Smooth muscle cell (in vitro differentiated cells): ENCODE measurements around the gene RASIP1. TPM values are rescaled to one million over a fixed set of nuclear protein-coding genes. Genes with fewer than 3 reads are reported as not detected.

Experiments
- DNase-seq: peaks from one replicate; lab custom pipeline; 2025; ENCODE audit not compliant: unreplicated experiment; lab: John Stamatoyannopoulos, UW
- H2AFZ ChIP-seq: fragments of 200-600 bp; sonication (generic); 2 replicates; pipeline ENCODE4 v1.6.0; 2016; ENCODE audit warnings: antibody characterized with exemption, low read depth, mild to moderate bottlenecking
- H3F3A ChIP-seq: fragments of 200-600 bp; sonication (generic); 2 replicates; pipeline ENCODE4 v1.6.0; 2017; ENCODE audit warnings: antibody characterized with exemption, low read depth
- H3K27ac ChIP-seq: fragments of 200-600 bp; sonication (generic); 2 replicates; pipeline ENCODE4 v1.5.1; 2016; ENCODE audit warnings: low read depth, mild to moderate bottlenecking
- H3K27me3 ChIP-seq: fragments of 200-600 bp; sonication (generic); 2 replicates; pipeline ENCODE4 v1.6.1; 2016; ENCODE audit warnings: low read depth, mild to moderate bottlenecking
- H3K36me3 ChIP-seq: fragments of 200-600 bp; sonication (generic); 2 replicates; pipeline ENCODE4 v1.5.1; 2016; ENCODE audit warnings: low read depth
- H3K4me1 ChIP-seq: fragments of 200-600 bp; sonication (generic); 2 replicates; pipeline ENCODE4 v1.5.1; 2016; ENCODE audit warnings: low read depth
- H3K4me2 ChIP-seq: fragments of 200-600 bp; sonication (generic); 2 replicates; pipeline ENCODE4 v1.6.0; 2016; ENCODE audit warnings: mild to moderate bottlenecking
- H3K4me3 ChIP-seq: fragments of 200-600 bp; sonication (generic); 2 replicates; pipeline ENCODE4 v1.5.1; 2016; ENCODE audit warnings: mild to moderate bottlenecking
- H3K79me2 ChIP-seq: fragments of 200-600 bp; sonication (generic); 2 replicates; pipeline ENCODE4 v1.6.0; 2016; ENCODE audit warnings: low read depth, mild to moderate bottlenecking
- H3K9ac ChIP-seq: fragments of 200-600 bp; sonication (generic); 2 replicates; pipeline ENCODE4 v1.6.0; 2016; ENCODE audit warnings: low read depth
- H3K9me3 ChIP-seq: fragments of 200-600 bp; sonication (generic); replicated peaks from 2 replicates; pipeline ENCODE4 v1.5.1; 2016; ENCODE audit warnings: low read depth
- H4K20me1 ChIP-seq: fragments of 200-600 bp; sonication (generic); 2 replicates; pipeline ENCODE4 v1.6.0; 2016; ENCODE audit warnings: low read depth
- CTCF ChIP-seq: fragments of 200-600 bp; sonication (generic); IDR thresholded peaks from 2 replicates; pipeline ENCODE4 v1.5.1; 2017; ENCODE audit warnings: borderline replicate concordance, mild to moderate bottlenecking, antibody characterized with exemption; ENCODE audit not compliant: insufficient read depth, poor library complexity, severe bottlenecking
- WGBS: methylation state at CpG from one replicate; pipeline ENCODE4 v1.1.7; 2016; ENCODE audit warnings: low lambda C conversion rate; 5-methylcytosine and 5-hydroxymethylcytosine counted together
- polyA plus RNA-seq: library from polyadenylated mRNA; unstranded; fragments of >200 nt; fragmentation: Nextera tagmentation; extraction: Ambion mirVana; gene quantifications from 2 replicates; pipeline ENCODE4 v1.2.1, GENCODE V29; 2016
- total RNA-seq: library from RNA; depleted of rRNA; stranded (reverse); fragments of >200 nt; gene quantifications from 2 replicates; pipeline ENCODE4 v1.2.3, GENCODE V29; 2014

The RASIP1 gene
- total and polyA plus RNA-seq, 2 experiments from 2014 or later, result 0.81 to 3.5 TPM

GRCh38 chr19:48676487-48676886, 63.9 kb downstream of the RASIP1 start:
- Histone ChIP-seq H3K9ac (no peak overlapping the region), H3K36me3 (no peaks in the 10 kb centered on the region), H3K9me3 (no peaks in the 10 kb centered on the region), H3K4me1 (peaks cover 7% of the 10 kb centered on the region), H4K20me1 (peaks cover 5% of the 10 kb centered on the region), H3F3A (no peaks in the 10 kb centered on the region), H3K27me3 (no peaks in the 10 kb centered on the region), H3K4me3 (no peak overlapping the region), H3K79me2 (no peaks in the 10 kb centered on the region), H2AFZ (no peak overlapping the region), H3K27ac (no peak overlapping the region), H3K4me2 (no peak overlapping the region)
- DNase-seq, result no peak
- WGBS, result 89% methylated on average over 16 of the region's 17 CpGs
- no peak for TF ChIP-seq CTCF

- Histone ChIP-seq H4K20me1 (no peaks in the 10 kb centered on the region), H3K4me1 (peaks cover 7% of the 10 kb centered on the region), H3K4me2 (peak overlapping the region; percentile 27), H3K27me3 (no peaks in the 10 kb centered on the region), H2AFZ (no peak overlapping the region), H3K36me3 (no peaks in the 10 kb centered on the region), H3K4me3 (no peak overlapping the region), H3F3A (no peaks in the 10 kb centered on the region), H3K9ac (no peak overlapping the region), H3K79me2 (no peaks in the 10 kb centered on the region), H3K27ac (no peak overlapping the region), H3K9me3 (no peaks in the 10 kb centered on the region)
- DNase-seq, result peak; percentile 36
- TF ChIP-seq CTCF, result peak; percentile 79
- 39% methylated on average over 28 of the region's 28 CpGs for WGBS
These were observed 65.2 kb downstream of the RASIP1 start for GRCh38 chr19:48674921-48675824.

DNA sequence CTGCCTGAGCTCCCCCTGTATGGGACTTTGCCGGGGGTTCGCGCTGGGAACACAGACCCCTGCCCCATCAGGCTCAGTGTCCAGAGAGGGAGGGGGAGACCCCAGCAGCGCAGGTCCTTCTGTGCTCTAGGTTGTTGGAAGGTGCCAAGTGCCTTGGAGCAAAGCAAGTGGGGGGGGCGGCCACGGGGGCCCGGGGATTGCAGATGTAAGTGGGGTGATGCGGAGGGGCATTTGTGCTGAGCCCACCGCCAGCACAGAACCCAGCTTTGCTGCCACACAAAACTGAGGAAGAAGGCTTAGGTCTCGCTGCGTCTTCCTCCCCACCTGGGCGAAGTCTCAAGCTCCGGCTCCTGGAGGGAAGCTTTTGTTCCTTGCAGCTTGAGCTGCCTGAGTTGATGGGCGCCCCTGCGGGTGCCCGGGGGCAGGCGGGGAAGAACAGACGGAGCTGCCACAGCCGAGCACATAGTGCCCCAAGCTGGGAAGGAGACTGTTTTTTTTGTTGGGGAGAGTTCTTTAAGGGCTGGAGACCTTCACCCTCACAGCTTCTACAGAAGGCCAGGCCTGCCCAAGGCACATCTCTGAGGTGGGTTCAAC, 66.1 kb downstream of the RASIP1 start:
- DNase-seq, result no peak
- Histone ChIP-seq H2AFZ (no peak overlapping the region), H3K79me2 (no peaks in the 10 kb centered on the region), H3K4me3 (no peak overlapping the region), H3K9me3 (no peaks in the 10 kb centered on the region), H3K4me2 (no peak overlapping the region), H3K9ac (no peak overlapping the region), H4K20me1 (no peaks in the 10 kb centered on the region), H3K4me1 (peaks cover 7% of the 10 kb centered on the region), H3K27ac (no peak overlapping the region), H3F3A (no peaks in the 10 kb centered on the region), H3K36me3 (no peaks in the 10 kb centered on the region), H3K27me3 (no peaks in the 10 kb centered on the region)
- no peak for TF ChIP-seq CTCF
- WGBS, result 86% methylated on average over 15 of the region's 19 CpGs
